ENCODE data around the gene COX4I1.

Gene COX4I1

GRCh38 chr16:85799497-85800320, at the start of gene COX4I1, which contains the start of gene EMC8:
Gene COX4I1, plus strand, starts transcription at chr16:85799695. Its CDS starts 1,511 bp downstream, at chr16:85801206.
Gene EMC8, minus strand, starts transcription at chr16:85799544. Its CDS starts 249 bp downstream, at chr16:85799295.
- peak within 1 kb of the TSS; percentile 84 for H3K27ac ChIP-seq (ENCODE audit: low read depth, low read length)
- peaks cover 28 to 56% of the 10 kb centered on the region in 2 donors for H3K36me3 ChIP-seq (ENCODE audit: control insufficient read depth in 1 of 2, insufficient read depth in 2 of 2, low read length in 2 of 2)
- no peaks in the 10 kb centered on the region for H3K27me3 ChIP-seq (ENCODE audit: control insufficient read depth in 1 of 2, insufficient read depth in 2 of 2, low read length in 2 of 2)

GRCh38 chr16:85749771-85750145, 49.7 kb upstream of the COX4I1 start:
- Histone ChIP-seq H3K9me3 (ENCODE audit: control insufficient read depth in 1 of 2, low read length in 2 of 2) (no peaks in the 10 kb centered on the region), H3K27ac (ENCODE audit: low read depth, low read length) (no peak overlapping the region), H3K4me1 (ENCODE audit: control insufficient read depth in 1 of 2, insufficient read depth in 2 of 2, low read length in 2 of 2) (peaks cover 26 to 43% of the 10 kb centered on the region in 2 donors), H3K4me3 (ENCODE audit: low read depth in 1 of 2, low read length in 2 of 2) (peak overlapping the region; percentile 50 to 55), H3K9ac (ENCODE audit: low read depth in 1 of 2, low read length in 2 of 2) (no peak overlapping the region), H3K36me3 (ENCODE audit: control insufficient read depth in 1 of 2, insufficient read depth in 2 of 2, low read length in 2 of 2) (no peaks in the 10 kb centered on the region), H3K27me3 (ENCODE audit: control insufficient read depth in 1 of 2, insufficient read depth in 2 of 2, low read length in 2 of 2) (peaks cover 26 to 34% of the 10 kb centered on the region in 2 donors)

More at GRCh38 chr16:85799497-85800320, at the start of gene COX4I1, which contains the start of gene EMC8:
- Histone ChIP-seq H3K4me1 (ENCODE audit: control insufficient read depth in 1 of 2, insufficient read depth in 2 of 2, low read length in 2 of 2) (peaks cover 12 to 30% of the 10 kb centered on the region in 2 donors), H3K4me3 (ENCODE audit: low read depth in 1 of 2, low read length in 2 of 2) (peak within 1 kb of the TSS; percentile 93 to 98), H3K9me3 (ENCODE audit: control insufficient read depth in 1 of 2, low read length in 2 of 2) (no peaks in the 10 kb centered on the region), H3K9ac (ENCODE audit: low read depth in 1 of 2, low read length in 2 of 2) (peak within 1 kb of the TSS; percentile 86 to 96)

GRCh38 chr16:85750146-85750826, 49.2 kb upstream of the COX4I1 start:
- peak overlapping the region; percentile 50 to 55 for H3K4me3 ChIP-seq (ENCODE audit: low read depth in 1 of 2, low read length in 2 of 2)
- H3K4me1 ChIP-seq (ENCODE audit: control insufficient read depth in 1 of 2, insufficient read depth in 2 of 2, low read length in 2 of 2): peaks cover 27 to 45% of the 10 kb centered on the region in 2 donors
- H3K36me3 ChIP-seq (ENCODE audit: control insufficient read depth in 1 of 2, insufficient read depth in 2 of 2, low read length in 2 of 2): no peaks in the 10 kb centered on the region
- no peak overlapping the region for H3K27ac ChIP-seq (ENCODE audit: low read depth, low read length)
- peaks cover 26 to 34% of the 10 kb centered on the region in 2 donors for H3K27me3 ChIP-seq (ENCODE audit: control insufficient read depth in 1 of 2, insufficient read depth in 2 of 2, low read length in 2 of 2)
- peak overlapping the region in 1 of 2 donors; percentile 18 for H3K9ac ChIP-seq (ENCODE audit: low read depth in 1 of 2, low read length in 2 of 2)
- no peaks in the 10 kb centered on the region for H3K9me3 ChIP-seq (ENCODE audit: control insufficient read depth in 1 of 2, low read length in 2 of 2)

GRCh38 chr16:85750827-85751697, 48.4 kb upstream of the COX4I1 start, which contains the start of gene C16orf74:
Gene C16orf74, minus strand, starts transcription at chr16:85751096. Its CDS starts 15,879 bp downstream, at chr16:85735217.
- peaks cover 27 to 45% of the 10 kb centered on the region in 2 donors for H3K4me1 ChIP-seq (ENCODE audit: control insufficient read depth in 1 of 2, insufficient read depth in 2 of 2, low read length in 2 of 2)
- H3K36me3 ChIP-seq (ENCODE audit: control insufficient read depth in 1 of 2, insufficient read depth in 2 of 2, low read length in 2 of 2): no peaks in the 10 kb centered on the region
- no peak within 1 kb of the TSS for H3K27ac ChIP-seq (ENCODE audit: low read depth, low read length)
- H3K9ac ChIP-seq (ENCODE audit: low read depth in 1 of 2, low read length in 2 of 2): peak within 1 kb of the TSS in 1 of 2 donors; percentile 18
- no peaks in the 10 kb centered on the region for H3K9me3 ChIP-seq (ENCODE audit: control insufficient read depth in 1 of 2, low read length in 2 of 2)
- H3K27me3 ChIP-seq (ENCODE audit: control insufficient read depth in 1 of 2, insufficient read depth in 2 of 2, low read length in 2 of 2): peaks cover 26 to 34% of the 10 kb centered on the region in 2 donors
- peak within 1 kb of the TSS; percentile 50 to 55 for H3K4me3 ChIP-seq (ENCODE audit: low read depth in 1 of 2, low read length in 2 of 2)

- H3K9ac ChIP-seq (ENCODE audit: low read depth in 1 of 2, low read length in 2 of 2): no peak overlapping the region
- H3K36me3 ChIP-seq (ENCODE audit: control insufficient read depth in 1 of 2, insufficient read depth in 2 of 2, low read length in 2 of 2): no peaks in the 10 kb centered on the region
- no peaks in the 10 kb centered on the region for H3K9me3 ChIP-seq (ENCODE audit: control insufficient read depth in 1 of 2, low read length in 2 of 2)
- H3K27ac ChIP-seq (ENCODE audit: low read depth, low read length): no peak overlapping the region
- H3K4me3 ChIP-seq (ENCODE audit: low read depth in 1 of 2, low read length in 2 of 2): no peak overlapping the region
- peaks cover 27 to 42% of the 10 kb centered on the region in 2 donors for H3K4me1 ChIP-seq (ENCODE audit: control insufficient read depth in 1 of 2, insufficient read depth in 2 of 2, low read length in 2 of 2)
- peaks cover 26 to 34% of the 10 kb centered on the region in 2 donors for H3K27me3 ChIP-seq (ENCODE audit: control insufficient read depth in 1 of 2, insufficient read depth in 2 of 2, low read length in 2 of 2)
Observed at GRCh38 chr16:85751698-85752501, 47.6 kb upstream of the COX4I1 start.

- Histone ChIP-seq H3K4me3 (ENCODE audit: low read depth in 1 of 2, low read length in 2 of 2) (no peak overlapping the region), H3K9me3 (ENCODE audit: control insufficient read depth in 1 of 2, low read length in 2 of 2) (no peaks in the 10 kb centered on the region), H3K4me1 (ENCODE audit: control insufficient read depth in 1 of 2, insufficient read depth in 2 of 2, low read length in 2 of 2) (peaks cover 27 to 42% of the 10 kb centered on the region in 2 donors), H3K9ac (ENCODE audit: low read depth in 1 of 2, low read length in 2 of 2) (no peak overlapping the region), H3K27me3 (ENCODE audit: control insufficient read depth in 1 of 2, insufficient read depth in 2 of 2, low read length in 2 of 2) (peaks cover 26 to 34% of the 10 kb centered on the region in 2 donors), H3K36me3 (ENCODE audit: control insufficient read depth in 1 of 2, insufficient read depth in 2 of 2, low read length in 2 of 2) (no peaks in the 10 kb centered on the region), H3K27ac (ENCODE audit: low read depth, low read length) (no peak overlapping the region)
Observed at GRCh38 chr16:85752511-85753420, 46.7 kb upstream of the COX4I1 start.

GRCh38 chr16:85753559-85753958, 45.9 kb upstream of the COX4I1 start:
- no peak overlapping the region for H3K27ac ChIP-seq (ENCODE audit: low read depth, low read length)
- H3K9ac ChIP-seq (ENCODE audit: low read depth in 1 of 2, low read length in 2 of 2): no peak overlapping the region
- no peak overlapping the region for H3K4me3 ChIP-seq (ENCODE audit: low read depth in 1 of 2, low read length in 2 of 2)
- H3K9me3 ChIP-seq (ENCODE audit: control insufficient read depth in 1 of 2, low read length in 2 of 2): no peaks in the 10 kb centered on the region
- H3K36me3 ChIP-seq (ENCODE audit: control insufficient read depth in 1 of 2, insufficient read depth in 2 of 2, low read length in 2 of 2): no peaks in the 10 kb centered on the region
- H3K4me1 ChIP-seq (ENCODE audit: control insufficient read depth in 1 of 2, insufficient read depth in 2 of 2, low read length in 2 of 2): peaks cover 27 to 42% of the 10 kb centered on the region in 2 donors
- H3K27me3 ChIP-seq (ENCODE audit: control insufficient read depth in 1 of 2, insufficient read depth in 2 of 2, low read length in 2 of 2): peaks cover 26 to 34% of the 10 kb centered on the region in 2 donors

- no peak overlapping the region for H3K9ac ChIP-seq (ENCODE audit: low read depth in 1 of 2, low read length in 2 of 2)
- no peak overlapping the region for H3K27ac ChIP-seq (ENCODE audit: low read depth, low read length)
- peaks cover 27 to 42% of the 10 kb centered on the region in 2 donors for H3K4me1 ChIP-seq (ENCODE audit: control insufficient read depth in 1 of 2, insufficient read depth in 2 of 2, low read length in 2 of 2)
- no peak overlapping the region for H3K4me3 ChIP-seq (ENCODE audit: low read depth in 1 of 2, low read length in 2 of 2)
- H3K36me3 ChIP-seq (ENCODE audit: control insufficient read depth in 1 of 2, insufficient read depth in 2 of 2, low read length in 2 of 2): no peaks in the 10 kb centered on the region
- no peaks in the 10 kb centered on the region for H3K9me3 ChIP-seq (ENCODE audit: control insufficient read depth in 1 of 2, low read length in 2 of 2)
- peaks cover 26 to 37% of the 10 kb centered on the region in 2 donors for H3K27me3 ChIP-seq (ENCODE audit: control insufficient read depth in 1 of 2, insufficient read depth in 2 of 2, low read length in 2 of 2)
Observed at GRCh38 chr16:85753976-85754375, 45.5 kb upstream of the COX4I1 start.
